GM12878 (cell line): ENCODE measurements around the gene IFT122. TPM values are rescaled to one million over a fixed set of nuclear protein-coding genes. Genes with fewer than 3 reads are reported as not detected.
A peak's percentile ranks its signal among the peaks of the same experiment; 100 is the strongest.

Experiments used
- CHD1 ChIP-seq: IDR thresholded peaks from 2 replicates; pipeline ENCODE4 v1.6.1; 2012; ENCODE audit warnings: low read depth, low read length, improper control_type of control experiment
- CUX1 ChIP-seq: IDR thresholded peaks from 2 replicates; pipeline ENCODE4 v1.6.1; 2012; ENCODE audit warnings: improper control_type of control experiment, low read depth, low read length; ENCODE audit not compliant: insufficient replicate concordance
- EP300 ChIP-seq, 2 experiments: fragments of 150-350 bp in 1 of 2; IDR thresholded peaks; 2 replicates each; pipeline ENCODE4 v1.6.1; 2011 to 2012; ENCODE audit warnings: low read depth in 2 of 2, low read length in 2 of 2, borderline replicate concordance in 1 of 2, improper control_type of control experiment in 1 of 2, inconsistent platforms in 1 of 2; ENCODE audit not compliant: control insufficient read depth in 1 of 2
- KDM1A ChIP-seq: fragments of 200-600 bp; sonication (generic); IDR thresholded peaks from 2 replicates; pipeline ENCODE4 v1.6.1; 2016; ENCODE audit warnings: borderline replicate concordance
- MAX ChIP-seq: IDR thresholded peaks from 2 replicates; pipeline ENCODE4 v1.6.1; 2012; ENCODE audit warnings: low read depth, low read length, improper control_type of control experiment
- NKRF ChIP-seq: fragments of 450-650 bp; conservative IDR thresholded peaks from 2 replicates; pipeline ENCODE4 v1.6.1; 2017; ENCODE audit warnings: mild to moderate bottlenecking, moderate library complexity
- RAD21 ChIP-seq: IDR thresholded peaks from 2 replicates; pipeline ENCODE4 v1.6.1; 2011; ENCODE audit warnings: mild to moderate bottlenecking, low read depth, low read length, moderate library complexity; ENCODE audit not compliant: insufficient read depth
- SP1 ChIP-seq: IDR thresholded peaks from one replicate; pipeline ENCODE4 v1.6.1; 2011; ENCODE audit warnings: low read depth, low read length
- ZNF592 ChIP-seq: fragments of 450-650 bp; IDR thresholded peaks from 2 replicates; pipeline ENCODE4 v1.6.1; 2017; ENCODE audit warnings: mild to moderate bottlenecking, moderate library complexity
- ZNF687 ChIP-seq: fragments of 450-650 bp; IDR thresholded peaks from 2 replicates; pipeline ENCODE4 v1.6.1; 2017; ENCODE audit warnings: mild to moderate bottlenecking, moderate library complexity
- polyA plus RNA-seq, 11 experiments: library from polyadenylated mRNA; depleted of rRNA in 4 of 11; unstranded in 6 of 11; stranded (reverse) in 5 of 11; fragments of >200 nt; fragmentation: Nextera tagmentation in 4 of 11; fragmentation: Illumina TruSeq in 1 of 11; extraction: Ambion mirVana in 4 of 11; extraction: Trizol in 1 of 11; gene quantifications; 1 replicate in 1 of 11; 2 replicates in 10 of 11; pipeline versions ENCODE4 v1.2.1 to v1.2.3, GENCODE V29; 2011 to 2016; ENCODE audit warnings: inconsistent platforms in 2 of 11, missing spikeins in 2 of 11, low read depth in 1 of 11
- total RNA-seq, 4 experiments: library from RNA; depleted of rRNA in 3 of 4; stranded (reverse); fragments of >200 nt in 3 of 4; fragmentation: Illumina TruSeq in 1 of 4; extraction: Trizol in 1 of 4; gene quantifications; 2 replicates each; pipeline versions ENCODE4 v1.2.1 to v1.2.3, GENCODE V29; 2013 to 2021

IFT122 gene
- total and polyA plus RNA-seq, 10 of the 15 experiments (the other 5 are each of a cell fraction or from before 2014, with no cell fraction given), result 1.8 to 19.2 (median 8.4) TPM

GRCh38 chr3:129413687-129414506 is 26.1 kb upstream of the IFT122 start (continued):
- TF ChIP-seq MAX (no peak), RAD21 (no peak), ZNF592 (no peak), ZNF687 (peak; percentile 80), EP300 (IDR thresholded peaks at IDR 0.05; ENCODE audit: borderline replicate concordance in 1 of 2, control insufficient read depth in 1 of 2, low read depth in 2 of 2, low read length in 2 of 2) (peak; percentile 79 to 82; a peak in 2 of 4 replicates), SP1 (no peak), CHD1 (no peak), NKRF (no peak), KDM1A (no peak), CUX1 (peak; percentile 24)
